Naive thymus-derived CD8-positive, alpha-beta T cell (primary cell): ENCODE data around the gene ZNF365. TPM values are rescaled to one million over a fixed set of nuclear protein-coding genes. Genes with fewer than 3 reads are reported as not detected.
"Not testable (repeated sequence)": the region's sequence is repeated elsewhere in the genome, so short reads cannot be mapped to it uniquely, and the experiment has no call there.

Experiments used
- ATAC-seq, 2 donors: fragments of 150-1000 bp; cut with Tn5 transposase in 1 of 2; sonication (Bioruptor Pico), chemical (Tn5 transposase) in 1 of 2; 1 replicate in 1 of 2; 2 replicates in 1 of 2; pipeline ENCODE4 v1.10.0; 2021; ENCODE audit warnings: mild to moderate bottlenecking in 2 of 2, moderate library complexity in 2 of 2
- POLR2A ChIA-PET: fragments of 350-600 bp; sonication (Branson Sonifier 250); formaldehyde crosslinking; loops from one replicate; lab custom pipeline; 2021; ENCODE audit warnings: antibody characterized with exemption; lab: Charles Lee
- DNase-seq, 10 donors: peaks; one replicate each; pipeline versions ENCODE4 v3.0.0 to v3.0.0-alpha.2; 2020 to 2022
- H3K27ac Mint-ChIP-seq, 10 donors: one replicate each; pipeline ENCODE4 v1.8.0; 2020 to 2022; ENCODE audit warnings: mild to moderate bottlenecking in 10 of 10, mixed read lengths in 10 of 10, moderate library complexity in 4 of 10, inconsistent platforms in 1 of 10
- H3K27me3 Mint-ChIP-seq, 5 donors: one replicate each; pipeline ENCODE4 v1.8.0; 2021 to 2022; ENCODE audit warnings: mixed read lengths in 5 of 5
- H3K36me3 Mint-ChIP-seq, 3 donors: one replicate each; pipeline ENCODE4 v1.8.0; 2020 to 2022; ENCODE audit warnings: mixed read lengths in 3 of 3, mild to moderate bottlenecking in 2 of 3, inconsistent platforms in 1 of 3
- H3K4me1 Mint-ChIP-seq, 4 donors: one replicate each; pipeline ENCODE4 v1.8.0; 2021 to 2022; ENCODE audit warnings: mixed read lengths in 4 of 4
- H3K4me3 Mint-ChIP-seq, 10 donors: one replicate each; pipeline ENCODE4 v1.8.0; 2020 to 2022; ENCODE audit warnings: mild to moderate bottlenecking in 10 of 10, mixed read lengths in 10 of 10, moderate library complexity in 6 of 10, inconsistent platforms in 1 of 10
- H3K9me3 Mint-ChIP-seq, 9 donors: one replicate each; pipeline ENCODE4 v1.8.0; 2020 to 2022; ENCODE audit warnings: mixed read lengths in 9 of 9, mild to moderate bottlenecking in 3 of 9, inconsistent platforms in 1 of 9, moderate library complexity in 1 of 9
- polyA plus RNA-seq, 3 donors: library from polyadenylated mRNA; unstranded; fragments of 300-500 nt; fragmentation: Illumina TruSeq; gene quantifications; one replicate each; pipeline ENCODE4 v1.2.3, GENCODE V29; 2021
- total RNA-seq, 8 experiments: library from RNA in 2 of 8; stranded (reverse) in 2 of 8; gene quantifications; one replicate each; pipeline ENCODE4 v1.2.3 and lab custom pipeline; 2021 to 2026

Gene ZNF365
- total and polyA plus RNA-seq, 5 experiments from 2014 or later, result 0.07 to 2.9 TPM; not detected in 3

DNA sequence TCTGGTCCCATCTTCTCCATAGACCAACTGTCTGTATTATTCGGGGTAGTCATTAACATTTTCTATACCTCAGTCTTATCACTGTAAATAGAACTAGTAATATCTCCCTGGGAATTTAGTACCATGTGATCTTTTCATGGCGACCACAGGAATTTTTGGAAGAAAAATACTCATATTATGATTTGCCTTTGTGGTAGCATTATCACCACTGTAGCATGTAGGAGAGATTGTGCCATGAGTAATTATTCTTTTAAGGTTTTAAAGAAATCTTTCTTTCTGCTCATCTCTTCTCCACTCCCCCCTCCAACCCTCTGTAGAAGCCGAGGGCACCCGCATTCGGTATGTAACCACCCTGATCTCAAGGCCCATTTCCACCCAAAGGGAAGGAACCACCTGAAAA is 25.0 kb downstream of the ZNF365 start:
- POLR2A ChIA-PET, result no interaction called here
- no peak for ATAC-seq

DNA sequence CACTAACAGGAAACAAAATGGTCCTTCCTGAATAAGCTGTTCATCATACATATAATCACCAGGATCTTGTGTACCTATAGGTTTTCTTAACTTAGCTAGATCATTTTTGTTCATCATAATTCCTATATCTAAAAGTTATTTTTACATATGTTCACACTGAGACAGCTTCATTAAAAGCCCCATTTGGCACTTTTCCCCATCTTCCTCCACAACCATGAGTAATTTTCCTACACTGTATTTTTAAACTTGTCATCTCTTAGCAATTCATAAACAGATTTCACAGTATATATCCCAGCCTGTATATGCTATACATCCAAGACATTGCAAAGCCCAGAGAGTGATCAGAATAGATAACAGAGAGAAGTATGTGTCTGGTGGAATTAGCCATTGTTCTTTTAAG is 28.3 kb downstream of the ZNF365 start:
- DNase-seq (no peak), ATAC-seq (no peak)
- Mint-ChIP-seq H3K4me3 (no peak overlapping the region), H3K4me1 (no peaks in the 10 kb centered on the region), H3K27ac (no peak overlapping the region), H3K27me3 (peaks cover 3 to 15% (median 10%) of the 10 kb centered on the region in 5 donors), H3K36me3 (peaks cover 0 to 4% (median 4%) of the 10 kb centered on the region in 3 donors), H3K9me3 (peaks cover 0 to 9% (median 4%) of the 10 kb centered on the region in 9 donors)
- POLR2A ChIA-PET, result no interaction called here

More for the DNA sequence above, 25.0 kb downstream of the ZNF365 start:
- Mint-ChIP-seq H3K36me3 (no peaks in the 10 kb centered on the region), H3K27me3 (peaks cover 7 to 21% (median 16%) of the 10 kb centered on the region in 5 donors), H3K27ac (no peak overlapping the region), H3K4me3 (no peak overlapping the region), H3K4me1 (no peaks in the 10 kb centered on the region), H3K9me3 (no peaks in the 10 kb centered on the region)
- DNase-seq, result no peak

DNA sequence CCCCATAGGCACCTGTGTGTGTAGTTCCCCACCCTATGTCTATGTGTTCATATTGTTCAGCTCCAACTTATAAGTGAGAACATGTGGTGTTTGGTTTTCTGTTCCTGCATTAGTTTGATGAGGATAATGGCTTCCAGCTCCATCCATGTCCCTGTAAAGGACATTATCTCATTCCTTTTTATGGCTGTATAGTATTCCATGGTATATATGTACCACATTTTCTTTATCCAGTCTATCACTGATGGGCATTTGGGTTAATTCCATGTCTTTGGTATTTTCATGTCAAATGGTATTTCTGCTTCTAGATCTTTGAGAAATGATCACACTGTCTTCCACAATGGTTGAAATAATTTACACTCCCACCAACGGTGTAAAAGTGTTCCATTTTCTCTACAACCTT is 36.4 kb downstream of the ZNF365 start:
- H3K4me3 Mint-ChIP-seq, POLR2A ChIA-PET, H3K4me1 Mint-ChIP-seq, DNase-seq, H3K27ac Mint-ChIP-seq, ATAC-seq: not testable (repeated sequence)
- Mint-ChIP-seq H3K36me3 (peaks cover 0 to 31% (median 18%) of the 10 kb centered on the region in 3 donors), H3K9me3 (peaks cover 8 to 62% (median 30%) of the 10 kb centered on the region in 9 donors), H3K27me3 (peaks cover 10 to 62% (median 35%) of the 10 kb centered on the region in 5 donors)

DNA sequence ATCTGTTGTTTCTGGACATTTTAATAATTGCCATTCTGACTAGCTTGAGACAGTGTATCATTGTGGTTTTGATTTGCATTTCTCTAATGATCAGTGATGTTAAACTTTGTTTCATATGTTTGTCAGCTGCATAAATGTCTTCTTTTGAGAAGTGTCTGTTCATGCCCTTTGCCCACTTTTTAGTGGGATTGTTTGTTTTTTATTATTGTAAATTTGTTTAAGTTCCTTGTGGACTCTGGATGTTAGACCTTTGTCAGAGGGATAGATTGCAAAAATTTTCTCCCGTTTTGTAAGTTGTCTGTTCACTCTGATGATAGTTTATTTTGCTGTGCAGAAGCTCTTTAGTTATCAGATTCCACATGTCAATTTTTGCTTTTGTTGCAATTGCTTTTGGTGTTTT is 36.8 kb downstream of the ZNF365 start:
- H3K4me3 Mint-ChIP-seq, H3K4me1 Mint-ChIP-seq, H3K27ac Mint-ChIP-seq, ATAC-seq, DNase-seq, POLR2A ChIA-PET: not testable (repeated sequence)
- H3K36me3 Mint-ChIP-seq, result peaks cover 0 to 31% (median 18%) of the 10 kb centered on the region in 3 donors
- H3K27me3 Mint-ChIP-seq, result peaks cover 12 to 66% (median 37%) of the 10 kb centered on the region in 5 donors
- peaks cover 8 to 62% (median 30%) of the 10 kb centered on the region in 9 donors for H3K9me3 Mint-ChIP-seq

DNA sequence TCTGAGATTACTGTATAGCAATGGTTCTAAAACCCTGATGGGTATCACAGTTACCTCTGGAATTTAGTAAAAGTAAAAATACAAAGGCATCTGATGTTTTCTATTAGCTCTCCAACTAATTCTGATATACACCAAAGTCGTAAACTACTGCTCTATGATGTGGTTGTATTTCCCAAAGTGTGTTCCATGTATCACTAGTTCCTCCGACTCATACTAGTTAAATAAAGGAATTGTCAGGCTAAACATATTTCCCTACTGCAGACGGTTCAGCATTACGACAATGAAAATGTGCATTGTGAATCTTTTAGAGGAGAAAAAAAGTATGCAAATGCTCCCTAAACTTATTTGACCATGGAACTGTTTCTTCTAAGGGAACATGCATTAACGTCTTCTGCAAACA is 38.9 kb downstream of the ZNF365 start:
- Mint-ChIP-seq H3K4me1 (no peaks in the 10 kb centered on the region), H3K36me3 (peaks cover 0 to 22% (median 13%) of the 10 kb centered on the region in 3 donors), H3K9me3 (peaks cover 4 to 47% (median 26%) of the 10 kb centered on the region in 9 donors), H3K4me3 (no peak overlapping the region), H3K27me3 (peaks cover 13 to 83% (median 43%) of the 10 kb centered on the region in 5 donors), H3K27ac (no peak overlapping the region)
- no peak for ATAC-seq
- POLR2A ChIA-PET, result no interaction called here
- no peak for DNase-seq

DNA sequence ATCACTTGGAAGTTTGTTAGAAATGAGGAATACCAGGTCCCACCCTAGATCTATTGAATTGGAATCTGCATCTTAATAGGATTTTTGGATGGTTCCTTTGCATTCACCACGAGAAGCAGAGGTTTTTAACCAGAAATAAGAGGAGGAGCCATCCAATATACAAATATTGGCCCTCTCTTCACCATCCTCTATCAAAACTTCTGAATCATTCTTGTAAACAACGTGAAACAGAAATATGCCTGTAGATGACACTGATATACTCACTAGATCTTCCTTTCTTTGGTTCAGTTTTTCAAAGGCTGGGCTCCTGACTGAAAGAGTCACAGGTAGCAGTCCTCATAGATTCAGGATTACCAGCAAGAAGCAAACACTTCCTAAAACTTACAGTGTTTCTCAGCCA is 39.5 kb downstream of the ZNF365 start:
- H3K9me3 Mint-ChIP-seq, result peaks cover 3 to 41% (median 24%) of the 10 kb centered on the region in 9 donors
- no peak overlapping the region for H3K4me3 Mint-ChIP-seq
- POLR2A ChIA-PET, result no interaction called here
- ATAC-seq (no peak), DNase-seq (no peak)
- no peak overlapping the region for H3K27ac Mint-ChIP-seq
- no peaks in the 10 kb centered on the region for H3K4me1 Mint-ChIP-seq
- H3K36me3 Mint-ChIP-seq, result peaks cover 0 to 18% (median 13%) of the 10 kb centered on the region in 3 donors
- peaks cover 13 to 79% (median 38%) of the 10 kb centered on the region in 5 donors for H3K27me3 Mint-ChIP-seq

DNA sequence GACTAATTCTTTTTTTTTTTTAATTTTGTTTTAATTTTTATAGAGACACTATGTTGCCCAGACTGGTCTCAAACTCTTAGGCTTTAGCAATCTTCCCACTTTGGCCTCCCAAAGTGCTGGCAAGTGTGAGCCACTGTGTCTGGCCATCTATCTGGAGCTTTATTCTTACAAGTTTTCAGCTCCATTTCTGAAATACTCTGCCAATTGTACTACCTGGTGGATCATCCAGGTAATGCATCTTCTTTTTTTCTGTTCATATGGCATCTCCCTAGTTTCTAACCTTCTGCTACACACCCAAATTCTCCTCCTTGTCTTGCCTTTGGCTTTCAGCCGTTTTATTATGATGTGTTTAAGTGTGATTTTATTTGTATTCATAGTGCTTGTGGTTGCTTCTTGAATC is 40.2 kb downstream of the ZNF365 start:
- POLR2A ChIA-PET, result no interaction called here
- Mint-ChIP-seq H3K9me3 (peaks cover 3 to 37% (median 21%) of the 10 kb centered on the region in 9 donors), H3K4me1 (no peaks in the 10 kb centered on the region), H3K27me3 (peaks cover 13 to 80% (median 41%) of the 10 kb centered on the region in 5 donors), H3K27ac (no peak overlapping the region), H3K4me3 (no peak overlapping the region), H3K36me3 (peaks cover 0 to 18% (median 13%) of the 10 kb centered on the region in 3 donors)
- ATAC-seq (no peak), DNase-seq (no peak)

DNA sequence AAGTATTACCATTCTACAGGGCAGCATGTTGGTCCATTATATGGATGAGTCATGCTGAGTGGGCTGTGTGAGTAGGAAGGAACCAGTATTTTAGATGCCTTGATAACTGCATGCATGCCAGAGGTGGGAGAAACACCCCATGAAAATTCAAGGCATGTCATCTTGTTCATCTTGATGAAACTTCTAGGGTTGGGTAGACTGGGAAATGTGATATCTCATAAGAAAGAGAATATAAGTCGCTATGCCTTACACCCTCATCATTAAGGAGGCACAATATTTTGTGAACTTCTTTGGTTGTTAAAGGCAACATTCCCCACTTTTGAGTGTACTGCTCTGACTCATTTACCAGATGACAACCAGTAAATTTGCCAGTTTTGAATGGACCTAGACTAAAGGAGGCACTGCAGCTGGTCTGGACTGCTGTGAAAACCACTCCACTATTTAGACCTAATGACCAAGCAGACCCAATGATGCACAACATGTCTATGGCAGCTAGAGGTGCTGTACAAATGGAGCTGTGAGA is 48.0 kb downstream of the ZNF365 start:
- DNase-seq (no peak), ATAC-seq (no peak)
- Mint-ChIP-seq H3K4me3 (no peak overlapping the region), H3K9me3 (no peaks in the 10 kb centered on the region), H3K27me3 (peaks cover 1 to 26% (median 9%) of the 10 kb centered on the region in 5 donors), H3K27ac (no peak overlapping the region), H3K4me1 (no peaks in the 10 kb centered on the region), H3K36me3 (no peaks in the 10 kb centered on the region)
- POLR2A ChIA-PET, result no interaction called here

DNA sequence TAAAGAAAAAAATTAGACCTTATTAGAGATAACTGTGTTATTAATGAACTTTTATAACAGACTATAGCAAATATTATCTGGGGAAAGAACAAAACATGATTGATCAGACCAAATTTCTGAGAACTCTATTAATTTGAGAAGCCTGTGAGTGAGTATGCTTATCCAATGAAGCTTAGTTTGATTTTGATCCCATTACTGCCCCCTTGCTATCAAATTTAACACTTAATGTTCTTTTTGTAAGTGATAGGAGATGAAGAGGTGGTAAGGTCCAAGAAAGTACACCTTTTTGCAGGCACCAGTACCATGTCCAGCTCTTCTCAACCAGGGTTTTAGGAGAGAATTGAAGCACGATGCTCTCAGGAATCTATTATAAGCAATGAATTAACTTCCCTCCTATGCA is 49.9 kb downstream of the ZNF365 start:
- H3K36me3 Mint-ChIP-seq, result peaks cover 0 to 11% (median 0%) of the 10 kb centered on the region in 3 donors
- DNase-seq (no peak), ATAC-seq (no peak)
- peaks cover 0 to 7% (median 0%) of the 10 kb centered on the region in 9 donors for H3K9me3 Mint-ChIP-seq
- POLR2A ChIA-PET, result no interaction called here
- H3K4me3 Mint-ChIP-seq, result no peak overlapping the region
- H3K27me3 Mint-ChIP-seq, result peaks cover 0 to 14% (median 5%) of the 10 kb centered on the region in 5 donors
- H3K4me1 Mint-ChIP-seq, result no peaks in the 10 kb centered on the region
- no peak overlapping the region for H3K27ac Mint-ChIP-seq

DNA sequence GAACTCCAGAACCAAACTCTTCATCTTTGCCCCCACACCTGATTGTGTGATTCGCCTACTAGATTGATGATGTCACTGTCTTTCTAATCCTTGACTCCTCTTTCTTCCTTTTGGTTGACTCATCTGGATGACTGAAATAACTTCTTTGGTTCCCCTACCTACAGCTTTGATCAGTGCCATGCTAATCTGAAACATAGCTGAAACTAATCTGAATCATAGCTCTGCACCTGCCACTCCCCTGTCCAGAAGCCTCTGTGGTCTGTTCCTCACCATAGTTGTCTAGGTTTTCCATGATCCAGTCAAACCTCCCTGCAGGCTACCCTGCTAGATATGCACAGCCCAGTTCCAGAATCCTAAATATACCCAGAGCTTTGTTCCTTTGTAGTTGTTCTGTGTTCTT is 51.9 kb downstream of the ZNF365 start:
- Mint-ChIP-seq H3K27ac (no peak overlapping the region), H3K36me3 (peaks cover 0 to 11% (median 0%) of the 10 kb centered on the region in 3 donors), H3K4me3 (no peak overlapping the region), H3K4me1 (no peaks in the 10 kb centered on the region), H3K27me3 (peaks cover 0 to 10% (median 2%) of the 10 kb centered on the region in 5 donors), H3K9me3 (peaks cover 0 to 7% (median 0%) of the 10 kb centered on the region in 9 donors)
- ATAC-seq (no peak), DNase-seq (no peak)
- POLR2A ChIA-PET, result no interaction called here

DNA sequence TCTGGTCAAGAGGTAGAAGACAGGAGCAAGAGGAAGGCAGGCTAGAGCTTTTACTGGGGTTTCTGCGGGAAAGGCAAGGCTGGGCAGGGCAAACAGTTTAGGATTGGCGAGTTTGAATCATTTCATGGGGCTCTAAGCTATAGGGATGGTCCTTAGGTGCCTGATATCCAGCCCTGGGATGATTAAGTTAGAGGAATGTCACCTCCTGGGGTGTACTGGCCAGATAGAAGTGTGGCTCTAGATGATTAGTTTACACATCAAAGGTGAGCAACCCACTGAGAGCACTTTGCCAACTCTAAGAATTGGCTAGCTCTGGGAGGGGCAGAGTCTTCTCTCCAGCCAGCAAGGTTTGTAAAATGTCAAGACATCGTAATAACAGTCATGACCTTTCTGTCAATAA is 52.4 kb downstream of the ZNF365 start:
- Mint-ChIP-seq H3K4me3 (no peak overlapping the region), H3K4me1 (no peaks in the 10 kb centered on the region), H3K27me3 (peaks cover 0 to 10% (median 2%) of the 10 kb centered on the region in 5 donors), H3K9me3 (peaks cover 0 to 7% (median 0%) of the 10 kb centered on the region in 9 donors), H3K36me3 (peaks cover 0 to 11% (median 0%) of the 10 kb centered on the region in 3 donors), H3K27ac (no peak overlapping the region)
- ATAC-seq (no peak), DNase-seq (no peak)
- POLR2A ChIA-PET, result no interaction called here

DNA sequence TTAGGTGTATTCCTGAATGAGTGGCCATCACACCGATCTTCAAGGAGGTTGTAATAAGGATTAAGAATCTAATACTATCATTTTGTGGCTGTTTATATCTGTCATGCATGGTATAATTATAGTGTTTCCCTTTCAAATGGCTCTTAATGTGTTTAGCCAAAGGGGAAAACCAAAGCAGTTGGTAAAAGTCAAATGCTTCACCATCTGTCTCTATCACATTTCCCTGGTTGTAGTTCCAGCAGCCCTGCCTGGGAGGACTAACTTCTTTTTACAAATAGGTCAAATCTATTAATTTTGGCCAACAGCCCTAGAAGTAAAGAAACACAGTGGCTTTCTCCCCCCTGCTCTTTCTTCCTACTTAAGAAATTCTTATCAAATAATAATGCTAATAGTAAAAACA is 56.7 kb downstream of the ZNF365 start:
- peaks cover 0 to 7% (median 0%) of the 10 kb centered on the region in 9 donors for H3K9me3 Mint-ChIP-seq
- POLR2A ChIA-PET, result no interaction called here
- ATAC-seq (no peak), DNase-seq (no peak)
- peaks cover 0 to 2% (median 0%) of the 10 kb centered on the region in 4 donors for H3K4me1 Mint-ChIP-seq
- no peak overlapping the region for H3K27ac Mint-ChIP-seq
- H3K27me3 Mint-ChIP-seq, result peaks cover 0 to 9% (median 2%) of the 10 kb centered on the region in 5 donors
- H3K4me3 Mint-ChIP-seq, result no peak overlapping the region
- peaks cover 0 to 11% (median 0%) of the 10 kb centered on the region in 3 donors for H3K36me3 Mint-ChIP-seq

DNA sequence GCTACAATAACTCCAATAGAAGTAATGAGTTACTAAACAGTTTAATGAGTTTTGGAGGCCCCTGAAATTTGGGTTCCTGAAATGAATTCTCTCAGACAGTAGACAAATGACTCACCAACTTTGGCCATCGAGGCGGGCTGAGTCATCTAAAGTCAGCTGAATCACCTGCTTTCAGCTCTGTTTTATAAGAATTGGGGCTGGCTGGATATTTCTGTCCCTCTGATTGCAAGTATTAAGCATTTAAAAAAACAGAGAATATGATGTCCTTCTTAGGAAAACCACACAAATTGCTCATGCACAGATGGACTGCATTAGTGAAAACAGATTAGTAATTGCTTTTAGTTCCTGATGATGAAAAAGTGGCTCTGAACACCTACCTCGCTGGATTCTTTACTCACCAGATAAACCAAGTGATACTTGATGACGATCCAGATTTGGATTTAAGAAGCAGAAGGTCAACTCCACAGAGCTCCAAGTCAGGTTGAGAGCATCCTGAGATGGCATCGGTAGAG is 59.1 kb downstream of the ZNF365 start:
- DNase-seq, result no peak
- ATAC-seq, result no peak
- Mint-ChIP-seq H3K9me3 (peaks cover 0 to 3% (median 0%) of the 10 kb centered on the region in 9 donors), H3K36me3 (peaks cover 0 to 3% (median 0%) of the 10 kb centered on the region in 3 donors), H3K27me3 (peaks cover 0 to 6% (median 2%) of the 10 kb centered on the region in 5 donors), H3K4me1 (peaks cover 0 to 6% (median 2%) of the 10 kb centered on the region in 4 donors), H3K27ac (no peak overlapping the region), H3K4me3 (no peak overlapping the region)
- POLR2A ChIA-PET, result no interaction called here
